GM23338 (cell line): ENCODE results near the gene PDE1A. TPM values are rescaled to one million over a fixed set of nuclear protein-coding genes. Genes with fewer than 3 reads are reported as not detected.

Experiments used
- ATAC-seq: fragments of 200-7000 bp; cut with Tn5 transposase; 3 replicates; pipeline ENCODE4 v1.9.1; 2020
- DNase-seq: peaks from one replicate; pipeline ENCODE4 v3.0.0-alpha.2; 2015; ENCODE audit warnings: low spot score
- H2AFZ ChIP-seq: fragments of 200-600 bp; sonication (generic); 2 replicates; pipeline ENCODE4 v1.8.0; 2016; ENCODE audit warnings: antibody characterized with exemption, mild to moderate bottlenecking, moderate library complexity
- H3F3A ChIP-seq: fragments of 200-600 bp; sonication (generic); replicated peaks from 2 replicates; pipeline ENCODE4 v1.8.0; 2017; ENCODE audit warnings: antibody characterized with exemption, mixed run types, low read depth
- H3K27ac ChIP-seq: fragments of 200-600 bp; sonication (generic); 2 replicates; pipeline ENCODE4 v1.6.1; 2016; ENCODE audit warnings: low read depth
- H3K27me3 ChIP-seq: fragments of 200-600 bp; sonication (generic); 2 replicates; pipeline ENCODE4 v1.8.0; 2016; ENCODE audit warnings: mild to moderate bottlenecking, mixed run types, moderate library complexity; ENCODE audit not compliant: insufficient read depth
- H3K36me3 ChIP-seq: fragments of 200-600 bp; sonication (generic); 2 replicates; pipeline ENCODE4 v1.8.0; 2016; ENCODE audit warnings: mild to moderate bottlenecking; ENCODE audit not compliant: insufficient read depth
- H3K4me1 ChIP-seq: fragments of 200-600 bp; sonication (generic); 2 replicates; pipeline ENCODE4 v1.8.0; 2016; ENCODE audit warnings: mild to moderate bottlenecking, moderate library complexity; ENCODE audit not compliant: insufficient read depth
- H3K4me2 ChIP-seq: fragments of 200-600 bp; sonication (generic); 2 replicates; pipeline ENCODE4 v1.7.1; 2017; ENCODE audit warnings: mixed run types
- H3K4me3 ChIP-seq: fragments of 200-600 bp; sonication (generic); 2 replicates; pipeline ENCODE4 v1.6.1; 2016; ENCODE audit warnings: mixed run types
- H3K79me2 ChIP-seq: fragments of 200-600 bp; sonication (generic); replicated peaks from 2 replicates; pipeline ENCODE4 v1.8.0; 2017; ENCODE audit warnings: mild to moderate bottlenecking; ENCODE audit not compliant: insufficient read depth
- H3K9me2 ChIP-seq: fragments of 200-600 bp; sonication (generic); 2 replicates; pipeline ENCODE4 v1.8.0; 2017; ENCODE audit not compliant: insufficient read depth
- H4K20me1 ChIP-seq: fragments of 200-600 bp; sonication (generic); replicated peaks from 2 replicates; pipeline ENCODE4 v1.8.0; 2017; ENCODE audit warnings: mild to moderate bottlenecking; ENCODE audit not compliant: insufficient read depth
- H3K27ac Mint-ChIP-seq: 2 replicates; pipeline ENCODE4 v1.8.0; 2020; ENCODE audit warnings: inconsistent platforms, mild to moderate bottlenecking, moderate library complexity, mixed read lengths
- H3K27me3 Mint-ChIP-seq: 3 replicates; pipeline ENCODE4 v1.8.0; 2022; ENCODE audit warnings: low read depth, mild to moderate bottlenecking, moderate library complexity, mixed read lengths, inconsistent platforms; ENCODE audit not compliant: insufficient read depth, poor library complexity
- H3K36me3 Mint-ChIP-seq: 3 replicates; pipeline ENCODE4 v1.8.0; 2021; ENCODE audit warnings: low read depth, mild to moderate bottlenecking, inconsistent platforms, moderate library complexity, mixed read lengths
- H3K4me1 Mint-ChIP-seq: 3 replicates; pipeline ENCODE4 v1.8.0; 2020; ENCODE audit warnings: mild to moderate bottlenecking, inconsistent platforms, mixed read lengths
- H3K4me3 Mint-ChIP-seq: 3 replicates; pipeline ENCODE4 v1.8.0; 2021; ENCODE audit warnings: moderate library complexity, mild to moderate bottlenecking, inconsistent platforms, mixed read lengths
- H3K9me3 Mint-ChIP-seq: 3 replicates; pipeline ENCODE4 v1.8.0; 2020; ENCODE audit warnings: moderate library complexity, mild to moderate bottlenecking, inconsistent platforms, mixed read lengths
- NANOG ChIP-seq: IDR thresholded peaks from 2 replicates; pipeline ENCODE4 v1.6.1; 2016; ENCODE audit warnings: antibody characterized with exemption, borderline replicate concordance
- STAT1 ChIP-seq: IDR thresholded peaks from one replicate; pipeline ENCODE4 v1.6.1; 2016; ENCODE audit warnings: antibody characterized with exemption; ENCODE audit not compliant: unreplicated experiment
- ZNF114 ChIP-seq: fragments of 250-450 bp; sonication (Bioruptor Pico); IDR thresholded peaks from 2 replicates; pipeline ENCODE4 v1.5.0; 2020; ENCODE audit warnings: mild to moderate bottlenecking, moderate library complexity
- polyA plus RNA-seq: library from polyadenylated mRNA; unstranded; fragments of >200 nt; fragmentation: Nextera tagmentation; extraction: Ambion mirVana; gene quantifications from 2 replicates; pipeline ENCODE4 v1.2.1, GENCODE V29; 2016
- total RNA-seq: library from RNA; depleted of rRNA; stranded (reverse); fragments of >200 nt; shearing (Covaris generic); gene quantifications from 2 replicates; pipeline ENCODE4 v1.2.3, GENCODE V29; 2014
- TF ChIP-seq, protein P1 (sequence below): fragments of 250-450 bp; sonication (Bioruptor Pico); IDR thresholded peaks from 2 replicates; pipeline ENCODE4 v1.5.0; 2020; ENCODE audit warnings: mild to moderate bottlenecking, moderate library complexity
- TF ChIP-seq, protein P2 (sequence below): IDR thresholded peaks from 2 replicates; pipeline ENCODE4 v1.6.1; 2016; ENCODE audit warnings: antibody characterized with exemption
- TF ChIP-seq, protein P3 (sequence below), 2 experiments: fragments of 200-600 bp in 1 of 2; sonication (generic) in 1 of 2; conservative IDR thresholded peaks; 2 replicates each; pipeline versions ENCODE4 v1.5.1 to v1.6.1; 2016 to 2017; ENCODE audit warnings: antibody characterized with exemption in 2 of 2, low read depth in 2 of 2, mild to moderate bottlenecking in 2 of 2, moderate library complexity in 1 of 2

Gene PDE1A
- total and polyA plus RNA-seq, 2 experiments from 2014 or later, result 0.28 to 0.31 TPM

DNA sequence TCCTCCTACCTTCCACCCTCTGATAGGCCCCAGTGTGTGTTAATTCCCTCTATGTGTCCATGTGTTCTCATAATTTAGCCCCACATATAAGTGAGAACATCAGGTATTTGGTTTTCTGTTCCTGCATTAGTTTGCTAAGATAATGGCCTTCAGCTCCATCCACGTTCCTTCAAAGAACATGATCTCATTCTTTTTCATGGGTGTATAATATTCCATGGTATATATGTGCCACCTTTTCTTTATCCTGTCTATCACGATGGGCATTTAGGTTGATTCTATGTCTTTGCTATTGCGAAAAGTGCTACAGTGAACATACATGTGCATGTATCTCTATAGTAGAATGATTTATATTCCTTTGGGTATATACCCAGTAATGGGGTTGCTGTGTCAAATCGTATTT lies 46.8 kb upstream of the PDE1A start:
- ATAC-seq, result no peak
- H3K27me3 ChIP-seq, result no peaks in the 10 kb centered on the region
- Mint-ChIP-seq H3K36me3 (peaks cover 4% of the 10 kb centered on the region; the same call in 1 of the 3 replicates), H3K27me3 (no peaks in the 10 kb centered on the region), H3K4me3 (no peak overlapping the region), H3K9me3 (peaks cover 7% of the 10 kb centered on the region; the same call in 2 of the 3 replicates), H3K27ac (no peak overlapping the region), H3K4me1 (peaks cover 4% of the 10 kb centered on the region; the same call in 1 of the 3 replicates)
- no peak overlapping the region for H2AFZ ChIP-seq
- H4K20me1 ChIP-seq, result no peaks in the 10 kb centered on the region
- H3K79me2 ChIP-seq, result no peaks in the 10 kb centered on the region
- H3K4me1 ChIP-seq, result no peaks in the 10 kb centered on the region
- H3K4me3 ChIP-seq, result no peak overlapping the region
- TF ChIP-seq, protein P1, sequence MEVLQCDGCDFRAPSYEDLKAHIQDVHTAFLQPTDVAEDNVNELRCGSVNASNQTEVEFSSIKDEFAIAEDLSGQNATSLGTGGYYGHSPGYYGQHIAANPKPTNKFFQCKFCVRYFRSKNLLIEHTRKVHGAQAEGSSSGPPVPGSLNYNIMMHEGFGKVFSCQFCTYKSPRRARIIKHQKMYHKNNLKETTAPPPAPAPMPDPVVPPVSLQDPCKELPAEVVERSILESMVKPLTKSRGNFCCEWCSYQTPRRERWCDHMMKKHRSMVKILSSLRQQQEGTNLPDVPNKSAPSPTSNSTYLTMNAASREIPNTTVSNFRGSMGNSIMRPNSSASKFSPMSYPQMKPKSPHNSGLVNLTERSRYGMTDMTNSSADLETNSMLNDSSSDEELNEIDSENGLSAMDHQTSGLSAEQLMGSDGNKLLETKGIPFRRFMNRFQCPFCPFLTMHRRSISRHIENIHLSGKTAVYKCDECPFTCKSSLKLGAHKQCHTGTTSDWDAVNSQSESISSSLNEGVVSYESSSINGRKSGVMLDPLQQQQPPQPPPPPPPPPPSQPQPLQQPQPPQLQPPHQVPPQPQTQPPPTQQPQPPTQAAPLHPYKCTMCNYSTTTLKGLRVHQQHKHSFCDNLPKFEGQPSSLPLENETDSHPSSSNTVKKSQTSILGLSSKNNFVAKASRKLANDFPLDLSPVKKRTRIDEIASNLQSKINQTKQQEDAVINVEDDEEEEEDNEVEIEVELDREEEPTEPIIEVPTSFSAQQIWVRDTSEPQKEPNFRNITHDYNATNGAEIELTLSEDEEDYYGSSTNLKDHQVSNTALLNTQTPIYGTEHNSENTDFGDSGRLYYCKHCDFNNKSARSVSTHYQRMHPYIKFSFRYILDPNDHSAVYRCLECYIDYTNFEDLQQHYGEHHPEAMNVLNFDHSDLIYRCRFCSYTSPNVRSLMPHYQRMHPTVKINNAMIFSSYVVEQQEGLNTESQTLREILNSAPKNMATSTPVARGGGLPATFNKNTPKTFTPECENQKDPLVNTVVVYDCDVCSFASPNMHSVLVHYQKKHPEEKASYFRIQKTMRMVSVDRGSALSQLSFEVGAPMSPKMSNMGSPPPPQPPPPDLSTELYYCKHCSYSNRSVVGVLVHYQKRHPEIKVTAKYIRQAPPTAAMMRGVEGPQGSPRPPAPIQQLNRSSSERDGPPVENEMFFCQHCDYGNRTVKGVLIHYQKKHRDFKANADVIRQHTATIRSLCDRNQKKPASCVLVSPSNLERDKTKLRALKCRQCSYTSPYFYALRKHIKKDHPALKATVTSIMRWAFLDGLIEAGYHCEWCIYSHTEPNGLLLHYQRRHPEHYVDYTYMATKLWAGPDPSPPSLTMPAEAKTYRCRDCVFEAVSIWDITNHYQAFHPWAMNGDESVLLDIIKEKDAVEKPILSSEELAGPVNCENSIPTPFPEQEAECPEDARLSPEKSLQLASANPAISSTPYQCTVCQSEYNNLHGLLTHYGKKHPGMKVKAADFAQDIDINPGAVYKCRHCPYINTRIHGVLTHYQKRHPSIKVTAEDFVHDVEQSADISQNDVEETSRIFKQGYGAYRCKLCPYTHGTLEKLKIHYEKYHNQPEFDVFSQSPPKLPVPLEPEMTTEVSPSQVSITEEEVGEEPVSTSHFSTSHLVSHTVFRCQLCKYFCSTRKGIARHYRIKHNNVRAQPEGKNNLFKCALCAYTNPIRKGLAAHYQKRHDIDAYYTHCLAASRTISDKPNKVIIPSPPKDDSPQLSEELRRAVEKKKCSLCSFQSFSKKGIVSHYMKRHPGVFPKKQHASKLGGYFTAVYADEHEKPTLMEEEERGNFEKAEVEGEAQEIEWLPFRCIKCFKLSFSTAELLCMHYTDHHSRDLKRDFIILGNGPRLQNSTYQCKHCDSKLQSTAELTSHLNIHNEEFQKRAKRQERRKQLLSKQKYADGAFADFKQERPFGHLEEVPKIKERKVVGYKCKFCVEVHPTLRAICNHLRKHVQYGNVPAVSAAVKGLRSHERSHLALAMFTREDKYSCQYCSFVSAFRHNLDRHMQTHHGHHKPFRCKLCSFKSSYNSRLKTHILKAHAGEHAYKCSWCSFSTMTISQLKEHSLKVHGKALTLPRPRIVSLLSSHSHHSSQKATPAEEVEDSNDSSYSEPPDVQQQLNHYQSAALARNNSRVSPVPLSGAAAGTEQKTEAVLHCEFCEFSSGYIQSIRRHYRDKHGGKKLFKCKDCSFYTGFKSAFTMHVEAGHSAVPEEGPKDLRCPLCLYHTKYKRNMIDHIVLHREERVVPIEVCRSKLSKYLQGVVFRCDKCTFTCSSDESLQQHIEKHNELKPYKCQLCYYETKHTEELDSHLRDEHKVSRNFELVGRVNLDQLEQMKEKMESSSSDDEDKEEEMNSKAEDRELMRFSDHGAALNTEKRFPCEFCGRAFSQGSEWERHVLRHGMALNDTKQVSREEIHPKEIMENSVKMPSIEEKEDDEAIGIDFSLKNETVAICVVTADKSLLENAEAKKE, result no peak
- H3F3A ChIP-seq, result no peaks in the 10 kb centered on the region
- DNase-seq, result no peak
- H3K36me3 ChIP-seq, result 0 out of 2 replicates have a peak, but pooled peaks cover 3% of the 10 kb centered on the region
- no peak overlapping the region for H3K4me2 ChIP-seq
- no peaks in the 10 kb centered on the region for H3K9me2 ChIP-seq
- H3K27ac ChIP-seq, result no peak overlapping the region

DNA sequence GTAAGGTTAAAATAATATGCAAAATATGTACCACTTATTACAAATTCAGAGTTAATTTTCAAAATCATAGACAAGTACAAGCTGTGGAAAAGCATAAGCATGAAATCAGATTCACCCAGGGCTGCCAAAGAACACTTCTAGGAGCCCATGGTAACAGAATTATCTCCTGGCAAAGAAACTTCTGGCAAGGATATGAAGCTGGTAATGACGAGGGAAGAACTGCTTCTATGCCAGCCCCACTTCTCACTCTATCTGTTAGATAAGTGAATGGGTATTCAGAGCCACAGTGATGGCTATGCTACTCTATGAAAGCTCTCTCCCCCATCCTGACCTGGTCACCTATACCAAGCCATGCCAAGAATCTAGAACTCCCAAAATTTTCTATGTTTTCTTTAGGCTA lies 36.9 kb upstream of the PDE1A start:
- no peak overlapping the region for H3K4me2 ChIP-seq
- H4K20me1 ChIP-seq, result no peaks in the 10 kb centered on the region
- H3F3A ChIP-seq, result no peaks in the 10 kb centered on the region
- H3K9me2 ChIP-seq, result no peaks in the 10 kb centered on the region
- Mint-ChIP-seq H3K36me3 (no peaks in the 10 kb centered on the region), H3K27me3 (no peaks in the 10 kb centered on the region), H3K9me3 (no peaks in the 10 kb centered on the region), H3K4me1 (no peaks in the 10 kb centered on the region), H3K4me3 (no peak overlapping the region), H3K27ac (no peak overlapping the region)
- H3K27ac ChIP-seq, result no peak overlapping the region
- ATAC-seq (no peak), DNase-seq (no peak)
- no peak overlapping the region for H2AFZ ChIP-seq
- H3K27me3 ChIP-seq, result no peaks in the 10 kb centered on the region
- no peak overlapping the region for H3K4me3 ChIP-seq
- no peaks in the 10 kb centered on the region for H3K36me3 ChIP-seq
- no peaks in the 10 kb centered on the region for H3K79me2 ChIP-seq
- H3K4me1 ChIP-seq, result no peaks in the 10 kb centered on the region
- no peak for TF ChIP-seq ZNF114 (CRISPR knock-in tag)
- TF ChIP-seq NANOG, result no peak
- TF ChIP-seq, protein P2, sequence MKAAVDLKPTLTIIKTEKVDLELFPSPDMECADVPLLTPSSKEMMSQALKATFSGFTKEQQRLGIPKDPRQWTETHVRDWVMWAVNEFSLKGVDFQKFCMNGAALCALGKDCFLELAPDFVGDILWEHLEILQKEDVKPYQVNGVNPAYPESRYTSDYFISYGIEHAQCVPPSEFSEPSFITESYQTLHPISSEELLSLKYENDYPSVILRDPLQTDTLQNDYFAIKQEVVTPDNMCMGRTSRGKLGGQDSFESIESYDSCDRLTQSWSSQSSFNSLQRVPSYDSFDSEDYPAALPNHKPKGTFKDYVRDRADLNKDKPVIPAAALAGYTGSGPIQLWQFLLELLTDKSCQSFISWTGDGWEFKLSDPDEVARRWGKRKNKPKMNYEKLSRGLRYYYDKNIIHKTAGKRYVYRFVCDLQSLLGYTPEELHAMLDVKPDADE, result no peak
- no peak for TF ChIP-seq STAT1
- TF ChIP-seq, protein P3, sequence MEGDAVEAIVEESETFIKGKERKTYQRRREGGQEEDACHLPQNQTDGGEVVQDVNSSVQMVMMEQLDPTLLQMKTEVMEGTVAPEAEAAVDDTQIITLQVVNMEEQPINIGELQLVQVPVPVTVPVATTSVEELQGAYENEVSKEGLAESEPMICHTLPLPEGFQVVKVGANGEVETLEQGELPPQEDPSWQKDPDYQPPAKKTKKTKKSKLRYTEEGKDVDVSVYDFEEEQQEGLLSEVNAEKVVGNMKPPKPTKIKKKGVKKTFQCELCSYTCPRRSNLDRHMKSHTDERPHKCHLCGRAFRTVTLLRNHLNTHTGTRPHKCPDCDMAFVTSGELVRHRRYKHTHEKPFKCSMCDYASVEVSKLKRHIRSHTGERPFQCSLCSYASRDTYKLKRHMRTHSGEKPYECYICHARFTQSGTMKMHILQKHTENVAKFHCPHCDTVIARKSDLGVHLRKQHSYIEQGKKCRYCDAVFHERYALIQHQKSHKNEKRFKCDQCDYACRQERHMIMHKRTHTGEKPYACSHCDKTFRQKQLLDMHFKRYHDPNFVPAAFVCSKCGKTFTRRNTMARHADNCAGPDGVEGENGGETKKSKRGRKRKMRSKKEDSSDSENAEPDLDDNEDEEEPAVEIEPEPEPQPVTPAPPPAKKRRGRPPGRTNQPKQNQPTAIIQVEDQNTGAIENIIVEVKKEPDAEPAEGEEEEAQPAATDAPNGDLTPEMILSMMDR (conservative IDR thresholded peaks at IDR 0.05; ENCODE audit: low read depth in 2 of 2), result no peak
